Prostate gland (tissue), 2 donors: ENCODE data around the gene KIT. TPM values are rescaled to one million over a fixed set of nuclear protein-coding genes. Genes with fewer than 3 reads are reported as not detected.

Experiments
- DNase-seq: peaks from one replicate; pipeline ENCODE4 v3.0.0-alpha.2; 2019; ENCODE audit warnings: low spot score
- H3K27ac ChIP-seq, 2 donors: fragments of 200-600 bp; sonication (generic); 2 replicates each; pipeline ENCODE4 v1.5.1; 2017 to 2019
- H3K27me3 ChIP-seq: fragments of 200-600 bp; sonication (generic); replicated peaks from 2 replicates; pipeline ENCODE4 v1.5.1; 2019; ENCODE audit not compliant: insufficient read depth
- H3K36me3 ChIP-seq, 2 donors: fragments of 200-600 bp; sonication (generic); 1 replicate in 1 of 2; 2 replicates in 1 of 2; pipeline versions ENCODE4 v1.5.1 to v1.8.1; 2017 to 2019
- H3K4me1 ChIP-seq: fragments of 200-600 bp; sonication (generic); replicated peaks from 2 replicates; pipeline ENCODE4 v1.5.1; 2019
- H3K4me3 ChIP-seq, 2 donors: fragments of 200-600 bp; sonication (generic); 2 replicates each; pipeline ENCODE4 v1.5.1; 2017 to 2019
- H3K9me3 ChIP-seq: fragments of 200-600 bp; sonication (generic); 2 replicates; pipeline ENCODE4 v1.5.1; 2017
- CTCF ChIP-seq, 4 experiments: fragments of 200-600 bp in 2 of 4; fragments of 450-650 bp in 2 of 4; sonication (generic) in 2 of 4; IDR thresholded peaks; 1 replicate in 3 of 4; 2 replicates in 1 of 4; pipeline ENCODE4 v1.5.1; 2016 to 2019; ENCODE audit warnings: antibody characterized with exemption in 4 of 4, mild to moderate bottlenecking in 2 of 4, moderate library complexity in 2 of 4
- POLR2A ChIP-seq: fragments of 450-650 bp; IDR thresholded peaks from one replicate; pipeline ENCODE4 v1.6.1; 2016; ENCODE audit warnings: antibody characterized with exemption, mild to moderate bottlenecking
- POLR2AphosphoS5 ChIP-seq: sonication (generic); formaldehyde crosslinking; IDR thresholded peaks from one replicate; pipeline ENCODE4 v1.6.1; 2017; ENCODE audit warnings: antibody characterized with exemption
- WGBS: methylation state at CpG from one replicate; pipeline ENCODE4 v1.1.5; 2018; 5-methylcytosine and 5-hydroxymethylcytosine counted together
- intact Hi-C: fragments of 100-400 bp; cut with DNase I; formaldehyde crosslinking; loops from one replicate; pipeline ENCODE4 v1.14.2; 2022
- total RNA-seq, 2 donors: library from RNA; depleted of rRNA; stranded (reverse); fragments of >200 nt; gene quantifications; one replicate each; pipeline ENCODE4 v1.1.0, GENCODE V29; 2016

KIT gene
- 1 to 10 TPM; 4.2 to 8.7 TPM for total RNA-seq

GRCh38 chr4:54657551-54658251, at the start of gene KIT:
Gene KIT (plus strand): TSS chr4:54657957. CDS start chr4:54658015, 58 bp downstream.
- H3K4me1 ChIP-seq: no peaks in the 10 kb centered on the region
- intact Hi-C loops: no loop called here
- TF ChIP-seq POLR2A (no peak), POLR2AphosphoS5 (no peak), CTCF (IDR thresholded peaks at IDR 0.05) (no peak)
- H3K4me3 ChIP-seq: peak within 1 kb of the TSS; percentile 35 to 45
- 1% methylated on average over 66 of the region's 72 CpGs for WGBS
- DNase-seq: no peak
- H3K36me3 ChIP-seq: no peaks in the 10 kb centered on the region
- peak within 1 kb of the TSS; percentile 2 to 22 for H3K27ac ChIP-seq
- H3K27me3 ChIP-seq: no peaks in the 10 kb centered on the region
- no peaks in the 10 kb centered on the region for H3K9me3 ChIP-seq

GRCh38 chr4:54609310-54609709, 48.4 kb upstream of the KIT start:
- WGBS: 44% methylated on average over 1 of the region's 1 CpG
- Histone ChIP-seq H3K4me3 (no peak overlapping the region), H3K27me3 (no peaks in the 10 kb centered on the region), H3K36me3 (no peaks in the 10 kb centered on the region), H3K9me3 (no peaks in the 10 kb centered on the region), H3K4me1 (no peaks in the 10 kb centered on the region), H3K27ac (no peak overlapping the region)
- TF ChIP-seq POLR2A (no peak), CTCF (IDR thresholded peaks at IDR 0.05) (no peak), POLR2AphosphoS5 (no peak)
- intact Hi-C loops: no loop called here
- no peak for DNase-seq

DNA sequence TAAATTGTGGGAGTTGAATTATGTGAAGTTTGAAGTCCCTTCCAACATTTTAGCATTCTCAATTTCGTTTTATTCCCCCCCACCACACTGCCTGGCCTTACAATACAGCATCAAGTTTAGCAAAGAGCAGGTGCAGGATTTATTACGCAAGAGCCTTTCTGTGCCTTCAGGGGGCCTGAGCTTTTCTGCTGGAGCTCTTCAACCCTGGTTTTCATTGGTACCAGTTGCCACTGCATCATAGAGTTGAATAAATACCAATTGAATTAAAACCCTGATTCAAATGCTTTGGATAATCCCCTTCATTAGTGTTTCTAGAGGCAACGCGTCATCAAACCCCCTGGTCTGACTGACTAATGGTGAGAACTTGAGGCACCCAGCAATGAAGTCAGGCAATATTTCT, 43.6 kb upstream of the KIT start:
- Histone ChIP-seq H3K27ac (no peak overlapping the region), H3K4me1 (no peaks in the 10 kb centered on the region), H3K27me3 (no peaks in the 10 kb centered on the region), H3K4me3 (no peak overlapping the region), H3K9me3 (no peaks in the 10 kb centered on the region), H3K36me3 (no peaks in the 10 kb centered on the region)
- intact Hi-C loops: no loop called here
- TF ChIP-seq CTCF (IDR thresholded peaks at IDR 0.05): no peak
- no peak for TF ChIP-seq POLR2AphosphoS5
- TF ChIP-seq POLR2A: no peak
- 81% methylated on average over 4 of the region's 4 CpGs for WGBS
- no peak for DNase-seq

- Histone ChIP-seq H3K9me3 (no peaks in the 10 kb centered on the region), H3K4me1 (no peaks in the 10 kb centered on the region), H3K36me3 (no peaks in the 10 kb centered on the region), H3K27me3 (no peaks in the 10 kb centered on the region), H3K4me3 (no peak overlapping the region), H3K27ac (no peak overlapping the region)
- DNase-seq: no peak
- 93% methylated on average over 3 of the region's 3 CpGs for WGBS
- no peak for TF ChIP-seq POLR2A
- TF ChIP-seq POLR2AphosphoS5: no peak
- TF ChIP-seq CTCF (IDR thresholded peaks at IDR 0.05): no peak
- intact Hi-C loops: no loop called here
Observed at GRCh38 chr4:54620773-54621172, 37.0 kb upstream of the KIT start.

GRCh38 chr4:54625391-54625790, 32.4 kb upstream of the KIT start:
- WGBS: 26% methylated on average over 2 of the region's 2 CpGs
- DNase-seq: no peak

More at GRCh38 chr4:54625391-54625790, 32.4 kb upstream of the KIT start:
- intact Hi-C loops: no loop called here
- TF ChIP-seq CTCF (IDR thresholded peaks at IDR 0.05) (no peak), POLR2A (no peak), POLR2AphosphoS5 (peak; percentile 7)
- no peaks in the 10 kb centered on the region for H3K27me3 ChIP-seq
- no peak overlapping the region for H3K27ac ChIP-seq
- H3K4me3 ChIP-seq: no peak overlapping the region
- peaks cover 3% of the 10 kb centered on the region for H3K4me1 ChIP-seq
- H3K36me3 ChIP-seq: no peaks in the 10 kb centered on the region
- H3K9me3 ChIP-seq: no peaks in the 10 kb centered on the region
